GM23338 (cell line): ENCODE results near the gene CBX6.

ENCODE experiments used
- EZH2phosphoT487 ChIP-seq: fragments of 200-600 bp; sonication (generic); IDR thresholded peaks from one replicate; pipeline ENCODE4 v1.8.1; 2018; ENCODE audit warnings: antibody characterized with exemption; ENCODE audit not compliant: unreplicated experiment
- JUNB ChIP-seq: IDR thresholded peaks from one replicate; pipeline ENCODE4 v1.6.1; 2016; ENCODE audit warnings: antibody characterized with exemption; ENCODE audit not compliant: unreplicated experiment
- NANOG ChIP-seq: IDR thresholded peaks from 2 replicates; pipeline ENCODE4 v1.6.1; 2016; ENCODE audit warnings: antibody characterized with exemption, borderline replicate concordance
- POLR2AphosphoS5 ChIP-seq: IDR thresholded peaks from 2 replicates; pipeline ENCODE4 v1.6.1; 2016; ENCODE audit warnings: antibody characterized with exemption, low read depth
- TF ChIP-seq, protein P1 (sequence below), 2 experiments: fragments of 200-600 bp in 1 of 2; sonication (generic) in 1 of 2; conservative IDR thresholded peaks; 2 replicates each; pipeline versions ENCODE4 v1.5.1 to v1.6.1; 2016 to 2017; ENCODE audit warnings: antibody characterized with exemption in 2 of 2, low read depth in 2 of 2, mild to moderate bottlenecking in 2 of 2, moderate library complexity in 1 of 2

DNA sequence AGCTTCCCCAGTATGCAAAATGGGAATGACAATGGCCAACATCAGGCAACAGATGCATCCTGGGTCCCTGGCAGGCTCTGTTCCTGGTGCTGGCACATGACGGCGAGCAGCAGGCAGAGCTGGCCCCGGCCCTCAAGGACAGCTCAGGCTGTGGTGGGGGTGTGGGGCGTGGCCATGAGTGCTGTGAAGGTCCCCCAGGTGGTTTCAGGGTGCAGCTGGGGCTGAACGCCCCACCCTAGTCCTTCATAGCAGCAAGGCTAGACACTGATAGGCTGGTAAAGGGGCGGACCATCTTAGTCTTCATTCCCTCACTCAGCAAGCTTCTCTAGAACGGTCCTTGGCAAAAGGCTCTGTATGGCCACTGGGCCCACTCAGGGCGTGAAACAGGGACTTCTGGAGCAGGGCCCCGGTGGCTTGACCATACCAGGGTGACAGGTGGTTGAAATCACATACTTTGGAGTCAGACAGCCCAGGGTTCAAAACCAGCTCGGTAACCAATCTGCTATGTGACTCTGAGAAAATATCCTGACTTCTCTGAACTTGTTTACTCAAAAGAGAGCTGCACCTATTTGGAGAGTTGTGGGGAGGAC lies 43.3 kb downstream of the CBX6 start:
- TF ChIP-seq, protein P1, sequence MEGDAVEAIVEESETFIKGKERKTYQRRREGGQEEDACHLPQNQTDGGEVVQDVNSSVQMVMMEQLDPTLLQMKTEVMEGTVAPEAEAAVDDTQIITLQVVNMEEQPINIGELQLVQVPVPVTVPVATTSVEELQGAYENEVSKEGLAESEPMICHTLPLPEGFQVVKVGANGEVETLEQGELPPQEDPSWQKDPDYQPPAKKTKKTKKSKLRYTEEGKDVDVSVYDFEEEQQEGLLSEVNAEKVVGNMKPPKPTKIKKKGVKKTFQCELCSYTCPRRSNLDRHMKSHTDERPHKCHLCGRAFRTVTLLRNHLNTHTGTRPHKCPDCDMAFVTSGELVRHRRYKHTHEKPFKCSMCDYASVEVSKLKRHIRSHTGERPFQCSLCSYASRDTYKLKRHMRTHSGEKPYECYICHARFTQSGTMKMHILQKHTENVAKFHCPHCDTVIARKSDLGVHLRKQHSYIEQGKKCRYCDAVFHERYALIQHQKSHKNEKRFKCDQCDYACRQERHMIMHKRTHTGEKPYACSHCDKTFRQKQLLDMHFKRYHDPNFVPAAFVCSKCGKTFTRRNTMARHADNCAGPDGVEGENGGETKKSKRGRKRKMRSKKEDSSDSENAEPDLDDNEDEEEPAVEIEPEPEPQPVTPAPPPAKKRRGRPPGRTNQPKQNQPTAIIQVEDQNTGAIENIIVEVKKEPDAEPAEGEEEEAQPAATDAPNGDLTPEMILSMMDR (conservative IDR thresholded peaks at IDR 0.05; ENCODE audit: low read depth in 2 of 2), result no peak
- no peak for TF ChIP-seq NANOG
- no peak for TF ChIP-seq JUNB
- TF ChIP-seq EZH2phosphoT487, result no peak
- TF ChIP-seq POLR2AphosphoS5, result no peak
